GM12878 (cell line): ENCODE results near the gene COL19A1. TPM values are rescaled to one million over a fixed set of nuclear protein-coding genes. Genes with fewer than 3 reads are reported as not detected.

Source experiments
- ATAC-seq: fragments of 200-7000 bp; cut with Tn5 transposase; 3 replicates; pipeline ENCODE4 v1.9.1; 2020; ENCODE audit warnings: mild to moderate bottlenecking, moderate library complexity
- BruUV-seq: library from RNA; stranded (reverse); fragments of 400-500 nt; replicated peaks from 2 replicates; lab custom pipeline; 2021; lab: Mats Ljungman, UMichigan
- CTCF ChIA-PET: fragments of 300-600 bp; sonication (Branson Sonifier 250); formaldehyde crosslinking; extraction: SDS; loops from one replicate; lab custom pipeline; 2021; ENCODE audit warnings: inconsistent platforms; lab: Yijun Ruan, JAX
- POLR2A ChIA-PET: fragments of 350-600 bp; formaldehyde crosslinking; extraction: SDS; loops from one replicate; lab custom pipeline; 2021; ENCODE audit warnings: inconsistent platforms; lab: Charles Lee
- RAD21 ChIA-PET: fragments of 300-600 bp; sonication (Branson Sonifier 250); formaldehyde crosslinking; loops from one replicate; lab custom pipeline; 2023; ENCODE audit warnings: antibody characterized with exemption; ENCODE audit not compliant: unreplicated experiment; lab: Charles Lee
- SMC1A ChIA-PET: fragments of 300-600 bp; sonication (Branson Sonifier 250); formaldehyde crosslinking; loops from one replicate; lab custom pipeline; 2023; ENCODE audit not compliant: unreplicated experiment, uncharacterized antibody; lab: Charles Lee
- DNase-seq: peaks from one replicate; pipeline ENCODE4 v3.0.0-alpha.2; 2011; ENCODE audit warnings: low read depth, low spot score
- FAIRE-seq: peaks from 3 replicates; lab custom pipeline; 2011; peaks lifted over from hg19 to GRCh38; lab: Jason Lieb, UNC
- H2AFZ ChIP-seq: 2 replicates; pipeline ENCODE4 v1.6.0; 2011; ENCODE audit warnings: low read depth, low read length, control low read depth; ENCODE audit not compliant: control insufficient read depth
- H3K27ac ChIP-seq: 2 replicates; pipeline ENCODE4 v1.5.1; 2011; ENCODE audit warnings: control low read depth; ENCODE audit not compliant: control insufficient read depth, insufficient read depth
- H3K27me3 ChIP-seq, 2 experiments: replicated peaks in 1 of 2; 2 replicates each; pipeline versions ENCODE4 v1.6.0 to v1.6.1; 2011; ENCODE audit warnings: low read length in 1 of 2; ENCODE audit not compliant: control insufficient read depth in 2 of 2, insufficient read depth in 2 of 2
- H3K36me3 ChIP-seq, 2 experiments: 2 replicates each; pipeline ENCODE4 v1.5.1; 2011; ENCODE audit warnings: low read length in 1 of 2; ENCODE audit not compliant: control insufficient read depth in 2 of 2, insufficient read depth in 2 of 2
- H3K4me1 ChIP-seq: 2 replicates; pipeline ENCODE4 v1.6.1; 2011; ENCODE audit warnings: mild to moderate bottlenecking, low read length, moderate library complexity, mixed read lengths; ENCODE audit not compliant: control insufficient read depth, insufficient read depth
- H3K4me2 ChIP-seq: 2 replicates; pipeline ENCODE4 v1.6.0; 2011; ENCODE audit warnings: control low read depth; ENCODE audit not compliant: control insufficient read depth, insufficient read depth
- H3K4me3 ChIP-seq: fragments of 200-600 bp; sonication (generic); 2 replicates; pipeline ENCODE4 v1.5.1; 2016
- H3K79me2 ChIP-seq: 2 replicates; pipeline ENCODE4 v1.6.0; 2011; ENCODE audit warnings: low read length; ENCODE audit not compliant: control insufficient read depth, insufficient read depth
- H3K9ac ChIP-seq: 2 replicates; pipeline ENCODE4 v1.8.0; 2011; ENCODE audit warnings: low read length, control low read depth, mixed read lengths; ENCODE audit not compliant: control insufficient read depth, insufficient read depth
- H3K9me3 ChIP-seq: replicated peaks from 3 replicates; pipeline ENCODE4 v1.5.1; 2011; ENCODE audit warnings: mild to moderate bottlenecking, low read length; ENCODE audit not compliant: control insufficient read depth, insufficient read depth
- H4K20me1 ChIP-seq: 2 replicates; pipeline ENCODE4 v1.6.0; 2011; ENCODE audit not compliant: control insufficient read depth, insufficient read depth
- HCFC1 ChIP-seq: fragments of 150-350 bp; IDR thresholded peaks from 2 replicates; pipeline ENCODE4 v1.6.1; 2014; ENCODE audit warnings: low read length
- IKZF2 ChIP-seq, 2 experiments: fragments of 450-650 bp; IDR thresholded peaks; 2 replicates each; pipeline ENCODE4 v1.6.1; 2017; ENCODE audit warnings: mild to moderate bottlenecking in 2 of 2, moderate library complexity in 2 of 2
- KAT2A ChIP-seq: conservative IDR thresholded peaks from 2 replicates; pipeline ENCODE4 v1.6.1; 2011; ENCODE audit warnings: low read depth, low read length; ENCODE audit not compliant: control insufficient read depth
- MYC ChIP-seq: IDR thresholded peaks from 2 replicates; pipeline ENCODE4 v1.6.1; 2011; ENCODE audit warnings: mild to moderate bottlenecking, low read length, moderate library complexity, inconsistent platforms; ENCODE audit not compliant: insufficient read depth, insufficient replicate concordance, insufficient read length, severe bottlenecking
- NR2C2 ChIP-seq: IDR thresholded peaks from 2 replicates; pipeline ENCODE4 v1.6.1; 2011; ENCODE audit warnings: borderline replicate concordance, low read depth; ENCODE audit not compliant: control insufficient read depth, insufficient read length
- NR2F1 ChIP-seq: fragments of 450-650 bp; conservative IDR thresholded peaks from 2 replicates; pipeline ENCODE4 v1.6.1; 2017; ENCODE audit warnings: mild to moderate bottlenecking
- PAX5 ChIP-seq: IDR thresholded peaks from 2 replicates; pipeline ENCODE4 v1.6.1; 2011; ENCODE audit warnings: low read depth, low read length, borderline replicate concordance
- WGBS: methylation state at CpG from one replicate; pipeline ENCODE4 v1.1.6; 2016; ENCODE audit warnings: low lambda C conversion rate; ENCODE audit not compliant: insufficient replicate concordance, insufficient coverage; ENCODE audit errors: missing lambda C conversion rate; 5-methylcytosine and 5-hydroxymethylcytosine counted together
- in situ Hi-C: fragments of 300-500 bp; cut with MboI; formaldehyde crosslinking; loops from 9 replicates; pipeline ENCODE4 v1.14.3; 2018; ENCODE audit warnings: mixed read lengths
- intact Hi-C: fragments of 100-400 bp; cut with micrococcal nuclease; formaldehyde crosslinking; loops from one replicate; pipeline ENCODE4 v1.14.2; 2022; ENCODE audit not compliant: unreplicated experiment
- polyA plus RNA-seq, 11 experiments: library from polyadenylated mRNA; depleted of rRNA in 4 of 11; unstranded in 6 of 11; stranded (reverse) in 5 of 11; fragments of >200 nt; fragmentation: Nextera tagmentation in 4 of 11; fragmentation: Illumina TruSeq in 1 of 11; extraction: Ambion mirVana in 4 of 11; extraction: Trizol in 1 of 11; gene quantifications; 1 replicate in 1 of 11; 2 replicates in 10 of 11; pipeline versions ENCODE4 v1.2.1 to v1.2.3, GENCODE V29; 2011 to 2016; ENCODE audit warnings: inconsistent platforms in 2 of 11, missing spikeins in 2 of 11, low read depth in 1 of 11
- total RNA-seq, 4 experiments: library from RNA; depleted of rRNA in 3 of 4; stranded (reverse); fragments of >200 nt in 3 of 4; fragmentation: Illumina TruSeq in 1 of 4; extraction: Trizol in 1 of 4; gene quantifications; 2 replicates each; pipeline versions ENCODE4 v1.2.1 to v1.2.3, GENCODE V29; 2013 to 2021
- TF ChIP-seq, protein P1 (sequence below): fragments of 450-650 bp; IDR thresholded peaks from 2 replicates; pipeline ENCODE4 v1.6.1; 2017; ENCODE audit warnings: mild to moderate bottlenecking, moderate library complexity
- TF ChIP-seq, protein P2 (sequence below): IDR thresholded peaks from 2 replicates; pipeline ENCODE4 v1.6.1; 2012; ENCODE audit warnings: improper control_type of control experiment, low read depth, low read length; ENCODE audit not compliant: insufficient replicate concordance
- TF ChIP-seq, protein P3 (sequence below): fragments of 450-650 bp; IDR thresholded peaks from 2 replicates; pipeline ENCODE4 v1.6.1; 2016; ENCODE audit warnings: mild to moderate bottlenecking

Gene COL19A1
- total and polyA plus RNA-seq, 10 of the 15 experiments (the other 5 are each of a cell fraction or from before 2014, with no cell fraction given): 1.1 to 13.5 (median 4.1) TPM

DNA sequence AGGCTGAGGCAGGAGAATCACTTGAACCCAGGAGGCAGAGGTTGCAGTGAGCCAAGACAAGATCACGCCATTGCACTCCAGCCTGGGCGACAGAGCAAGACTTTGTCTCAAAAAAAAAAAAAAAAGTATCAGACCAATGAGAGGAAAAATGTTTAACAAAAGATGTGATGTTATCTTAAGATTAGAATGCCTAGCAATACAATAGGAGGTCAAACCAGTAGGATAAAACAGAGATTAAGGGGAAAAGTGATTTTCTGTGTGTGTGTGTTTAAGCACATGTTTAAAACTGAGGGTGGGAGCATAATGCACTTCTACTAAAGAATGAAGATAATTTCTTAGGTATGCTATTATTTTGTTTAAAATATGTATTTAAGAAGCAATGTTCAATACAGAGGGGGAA, 17.9 kb downstream of the COL19A1 start:
- FAIRE-seq (no peak), ATAC-seq (no peak), DNase-seq (no peak)
- Histone ChIP-seq H3K9ac (no peak overlapping the region), H3K79me2 (peaks cover 16% of the 10 kb centered on the region), H4K20me1 (no peaks in the 10 kb centered on the region), H3K4me1 (peaks cover 18% of the 10 kb centered on the region), H3K9me3 (peaks cover 12% of the 10 kb centered on the region), H3K4me3 (no peak overlapping the region), H3K27me3 (no peaks in the 10 kb centered on the region), H3K27ac (no peak overlapping the region), H3K4me2 (no peak overlapping the region), H2AFZ (no peak overlapping the region), H3K36me3 (no peaks in the 10 kb centered on the region; a peak in 1 of 4 replicates)
- SMC1A ChIA-PET: interaction anchor here (6.6 kb wide), 1 partner anchor 16 kb away, joined by 67 read pairs; the partner anchor contains the start of gene COL19A1
- intact Hi-C loops: no loop called here
- no TSS peak for BruUV-seq
- RAD21 ChIA-PET: no interaction called here
- in situ Hi-C loops: no loop called here
- POLR2A ChIA-PET: interaction anchor here (1.3 kb wide), 1 partner anchor 9 kb away, joined by 3 read pairs; no protein-coding TSS in a partner anchor
- 100% methylated on average over 1 of the region's 2 CpGs for WGBS
- CTCF ChIA-PET: interaction anchor here (0.6 to 11.4 kb wide), 2 partner anchors 18 to 226 kb away, joined by 3 to 91 read pairs; partner anchors contain the start of gene COL19A1
- TF ChIP-seq NR2F1: no peak
- no peak for TF ChIP-seq KAT2A
- TF ChIP-seq, protein P1, sequence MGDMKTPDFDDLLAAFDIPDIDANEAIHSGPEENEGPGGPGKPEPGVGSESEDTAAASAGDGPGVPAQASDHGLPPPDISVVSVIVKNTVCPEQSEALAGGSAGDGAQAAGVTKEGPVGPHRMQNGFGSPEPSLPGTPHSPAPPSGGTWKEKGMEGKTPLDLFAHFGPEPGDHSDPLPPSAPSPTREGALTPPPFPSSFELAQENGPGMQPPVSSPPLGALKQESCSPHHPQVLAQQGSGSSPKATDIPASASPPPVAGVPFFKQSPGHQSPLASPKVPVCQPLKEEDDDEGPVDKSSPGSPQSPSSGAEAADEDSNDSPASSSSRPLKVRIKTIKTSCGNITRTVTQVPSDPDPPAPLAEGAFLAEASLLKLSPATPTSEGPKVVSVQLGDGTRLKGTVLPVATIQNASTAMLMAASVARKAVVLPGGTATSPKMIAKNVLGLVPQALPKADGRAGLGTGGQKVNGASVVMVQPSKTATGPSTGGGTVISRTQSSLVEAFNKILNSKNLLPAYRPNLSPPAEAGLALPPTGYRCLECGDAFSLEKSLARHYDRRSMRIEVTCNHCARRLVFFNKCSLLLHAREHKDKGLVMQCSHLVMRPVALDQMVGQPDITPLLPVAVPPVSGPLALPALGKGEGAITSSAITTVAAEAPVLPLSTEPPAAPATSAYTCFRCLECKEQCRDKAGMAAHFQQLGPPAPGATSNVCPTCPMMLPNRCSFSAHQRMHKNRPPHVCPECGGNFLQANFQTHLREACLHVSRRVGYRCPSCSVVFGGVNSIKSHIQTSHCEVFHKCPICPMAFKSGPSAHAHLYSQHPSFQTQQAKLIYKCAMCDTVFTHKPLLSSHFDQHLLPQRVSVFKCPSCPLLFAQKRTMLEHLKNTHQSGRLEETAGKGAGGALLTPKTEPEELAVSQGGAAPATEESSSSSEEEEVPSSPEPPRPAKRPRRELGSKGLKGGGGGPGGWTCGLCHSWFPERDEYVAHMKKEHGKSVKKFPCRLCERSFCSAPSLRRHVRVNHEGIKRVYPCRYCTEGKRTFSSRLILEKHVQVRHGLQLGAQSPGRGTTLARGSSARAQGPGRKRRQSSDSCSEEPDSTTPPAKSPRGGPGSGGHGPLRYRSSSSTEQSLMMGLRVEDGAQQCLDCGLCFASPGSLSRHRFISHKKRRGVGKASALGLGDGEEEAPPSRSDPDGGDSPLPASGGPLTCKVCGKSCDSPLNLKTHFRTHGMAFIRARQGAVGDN: no peak
- TF ChIP-seq HCFC1: no peak
- TF ChIP-seq NR2C2: no peak
- TF ChIP-seq, protein P2, sequence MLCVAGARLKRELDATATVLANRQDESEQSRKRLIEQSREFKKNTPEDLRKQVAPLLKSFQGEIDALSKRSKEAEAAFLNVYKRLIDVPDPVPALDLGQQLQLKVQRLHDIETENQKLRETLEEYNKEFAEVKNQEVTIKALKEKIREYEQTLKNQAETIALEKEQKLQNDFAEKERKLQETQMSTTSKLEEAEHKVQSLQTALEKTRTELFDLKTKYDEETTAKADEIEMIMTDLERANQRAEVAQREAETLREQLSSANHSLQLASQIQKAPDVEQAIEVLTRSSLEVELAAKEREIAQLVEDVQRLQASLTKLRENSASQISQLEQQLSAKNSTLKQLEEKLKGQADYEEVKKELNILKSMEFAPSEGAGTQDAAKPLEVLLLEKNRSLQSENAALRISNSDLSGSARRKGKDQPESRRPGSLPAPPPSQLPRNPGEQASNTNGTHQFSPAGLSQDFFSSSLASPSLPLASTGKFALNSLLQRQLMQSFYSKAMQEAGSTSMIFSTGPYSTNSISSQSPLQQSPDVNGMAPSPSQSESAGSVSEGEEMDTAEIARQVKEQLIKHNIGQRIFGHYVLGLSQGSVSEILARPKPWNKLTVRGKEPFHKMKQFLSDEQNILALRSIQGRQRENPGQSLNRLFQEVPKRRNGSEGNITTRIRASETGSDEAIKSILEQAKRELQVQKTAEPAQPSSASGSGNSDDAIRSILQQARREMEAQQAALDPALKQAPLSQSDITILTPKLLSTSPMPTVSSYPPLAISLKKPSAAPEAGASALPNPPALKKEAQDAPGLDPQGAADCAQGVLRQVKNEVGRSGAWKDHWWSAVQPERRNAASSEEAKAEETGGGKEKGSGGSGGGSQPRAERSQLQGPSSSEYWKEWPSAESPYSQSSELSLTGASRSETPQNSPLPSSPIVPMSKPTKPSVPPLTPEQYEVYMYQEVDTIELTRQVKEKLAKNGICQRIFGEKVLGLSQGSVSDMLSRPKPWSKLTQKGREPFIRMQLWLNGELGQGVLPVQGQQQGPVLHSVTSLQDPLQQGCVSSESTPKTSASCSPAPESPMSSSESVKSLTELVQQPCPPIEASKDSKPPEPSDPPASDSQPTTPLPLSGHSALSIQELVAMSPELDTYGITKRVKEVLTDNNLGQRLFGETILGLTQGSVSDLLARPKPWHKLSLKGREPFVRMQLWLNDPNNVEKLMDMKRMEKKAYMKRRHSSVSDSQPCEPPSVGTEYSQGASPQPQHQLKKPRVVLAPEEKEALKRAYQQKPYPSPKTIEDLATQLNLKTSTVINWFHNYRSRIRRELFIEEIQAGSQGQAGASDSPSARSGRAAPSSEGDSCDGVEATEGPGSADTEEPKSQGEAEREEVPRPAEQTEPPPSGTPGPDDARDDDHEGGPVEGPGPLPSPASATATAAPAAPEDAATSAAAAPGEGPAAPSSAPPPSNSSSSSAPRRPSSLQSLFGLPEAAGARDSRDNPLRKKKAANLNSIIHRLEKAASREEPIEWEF: no peak
- TF ChIP-seq MYC: no peak
- TF ChIP-seq, protein P3, sequence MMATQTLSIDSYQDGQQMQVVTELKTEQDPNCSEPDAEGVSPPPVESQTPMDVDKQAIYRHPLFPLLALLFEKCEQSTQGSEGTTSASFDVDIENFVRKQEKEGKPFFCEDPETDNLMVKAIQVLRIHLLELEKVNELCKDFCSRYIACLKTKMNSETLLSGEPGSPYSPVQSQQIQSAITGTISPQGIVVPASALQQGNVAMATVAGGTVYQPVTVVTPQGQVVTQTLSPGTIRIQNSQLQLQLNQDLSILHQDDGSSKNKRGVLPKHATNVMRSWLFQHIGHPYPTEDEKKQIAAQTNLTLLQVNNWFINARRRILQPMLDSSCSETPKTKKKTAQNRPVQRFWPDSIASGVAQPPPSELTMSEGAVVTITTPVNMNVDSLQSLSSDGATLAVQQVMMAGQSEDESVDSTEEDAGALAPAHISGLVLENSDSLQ: no peak
- TF ChIP-seq IKZF2 (IDR thresholded peaks at IDR 0.05): no peak
- TF ChIP-seq PAX5: no peak
